HL-60 (cell line): Measurements from ENCODE around the gene OXCT1.

Source experiments
- CTCF ChIP-seq: IDR thresholded peaks from one replicate; pipeline ENCODE4 v1.5.1; 2011; ENCODE audit warnings: low read length, control low read depth, inconsistent platforms; ENCODE audit not compliant: insufficient read depth
- POLR2AphosphoS5 ChIP-seq: IDR thresholded peaks from 2 replicates; pipeline ENCODE4 v1.6.1; 2012; ENCODE audit warnings: low read depth
- REST ChIP-seq: IDR thresholded peaks from 2 replicates; pipeline ENCODE4 v1.6.1; 2012; ENCODE audit warnings: low read depth; ENCODE audit not compliant: insufficient replicate concordance

- TF ChIP-seq CTCF (no peak), POLR2AphosphoS5 (no peak), REST (no peak)
These were observed 13.7 kb upstream of the OXCT1 start for GRCh38 chr5:41883936-41884335.
